HG03575 (cell line): ENCODE measurements around the gene FNBP1.

Source experiments
- ATAC-seq: cut with Tn5 transposase; IDR thresholded peaks from one replicate; pipeline ENCODE4 v1.9.1; 2021; ENCODE audit not compliant: unreplicated experiment, insufficient number of reproducible peaks, low FRiP score; ENCODE audit errors: extremely low read depth

FNBP1 gene

GRCh38 chr9:130042885-130043653 is at the start of gene FNBP1:
Gene FNBP1 (minus strand): TSS chr9:130043189. CDS start chr9:130042975, 214 bp downstream.
- no peak for ATAC-seq

DNA sequence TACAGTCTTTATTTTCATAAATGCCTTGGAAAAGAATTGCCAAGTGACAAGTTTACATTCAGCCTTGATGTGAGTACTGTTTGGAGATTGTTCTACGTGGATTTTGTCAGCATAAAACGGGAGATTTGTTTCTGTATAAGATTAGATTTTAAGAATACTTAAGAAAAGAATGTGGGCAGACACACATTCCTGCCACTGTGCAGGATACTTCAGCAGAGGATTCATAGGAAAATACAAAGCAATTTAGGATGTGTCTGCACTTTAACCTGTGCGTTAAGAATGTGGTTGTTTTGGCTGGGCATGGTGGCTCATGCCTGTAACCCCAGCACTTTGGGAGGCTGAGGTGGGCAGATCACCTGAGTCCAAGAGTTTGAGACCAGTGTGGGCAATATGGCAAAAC is 47.9 kb upstream of the FNBP1 start:
- no peak for ATAC-seq

DNA sequence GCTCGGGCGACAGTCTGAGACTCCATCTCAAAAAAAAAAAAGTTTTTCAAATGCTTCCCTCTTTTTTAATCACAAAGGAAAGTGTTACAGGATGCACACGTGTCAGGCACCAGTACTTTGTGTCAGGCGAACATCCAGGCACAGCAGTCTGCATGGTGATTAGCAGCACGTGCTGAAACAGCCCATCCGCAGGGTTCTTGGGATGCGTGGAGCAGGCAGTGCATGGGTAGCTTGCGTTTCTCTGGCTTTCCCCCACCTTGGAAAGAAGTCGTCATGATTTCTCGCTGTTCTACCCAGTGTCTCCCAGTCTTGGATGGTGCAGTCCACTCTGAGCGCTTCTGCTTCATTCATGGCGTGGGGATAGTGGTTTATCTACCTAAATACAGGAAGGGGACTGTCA is 46.2 kb upstream of the FNBP1 start:
- no peak for ATAC-seq

GRCh38 chr9:130088051-130088450 is 45.1 kb upstream of the FNBP1 start:
- no peak for ATAC-seq

DNA sequence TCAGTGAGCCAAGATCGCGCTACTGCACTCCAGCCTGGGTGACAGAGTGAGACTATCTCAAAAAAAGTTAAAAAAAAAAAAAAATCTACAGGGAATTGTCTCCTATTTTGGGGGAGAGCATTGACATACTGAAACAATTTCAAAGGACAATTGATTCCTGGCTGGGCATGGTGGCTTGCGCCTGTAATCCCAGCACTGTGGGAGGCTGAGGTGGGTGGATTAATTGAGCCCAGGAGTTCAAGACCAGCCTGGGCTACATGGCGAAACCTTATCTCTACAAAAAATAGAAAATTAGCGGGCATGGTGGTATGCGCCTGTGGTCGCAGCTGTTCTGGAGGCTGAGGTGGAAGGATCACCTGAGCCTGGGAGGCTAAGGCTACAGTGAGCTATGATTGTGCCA is 41.3 kb upstream of the FNBP1 start:
- ATAC-seq, result no peak

- no peak for ATAC-seq
These were observed 35.6 kb upstream of the FNBP1 start for GRCh38 chr9:130078547-130078946.

DNA sequence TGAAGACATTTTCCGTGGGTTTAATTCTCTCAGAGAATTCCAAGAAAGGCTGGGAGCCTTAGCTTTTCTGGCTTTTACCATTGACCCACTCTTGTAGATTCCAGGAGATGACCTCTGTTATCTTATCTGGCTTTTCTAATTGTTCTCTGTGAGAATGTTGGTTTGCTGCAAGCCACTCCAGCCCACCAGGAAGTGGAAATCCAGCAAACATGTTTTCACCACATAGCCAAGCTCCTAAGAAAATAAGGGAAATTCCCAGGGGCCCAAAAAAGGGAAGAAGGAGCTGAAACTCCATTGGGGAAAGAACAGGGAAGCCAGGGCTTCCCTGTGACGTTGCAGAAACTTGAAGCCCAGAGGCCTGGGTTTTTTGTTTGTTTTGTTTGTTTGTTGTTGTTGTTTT is 30.4 kb upstream of the FNBP1 start:
- ATAC-seq, result no peak

DNA sequence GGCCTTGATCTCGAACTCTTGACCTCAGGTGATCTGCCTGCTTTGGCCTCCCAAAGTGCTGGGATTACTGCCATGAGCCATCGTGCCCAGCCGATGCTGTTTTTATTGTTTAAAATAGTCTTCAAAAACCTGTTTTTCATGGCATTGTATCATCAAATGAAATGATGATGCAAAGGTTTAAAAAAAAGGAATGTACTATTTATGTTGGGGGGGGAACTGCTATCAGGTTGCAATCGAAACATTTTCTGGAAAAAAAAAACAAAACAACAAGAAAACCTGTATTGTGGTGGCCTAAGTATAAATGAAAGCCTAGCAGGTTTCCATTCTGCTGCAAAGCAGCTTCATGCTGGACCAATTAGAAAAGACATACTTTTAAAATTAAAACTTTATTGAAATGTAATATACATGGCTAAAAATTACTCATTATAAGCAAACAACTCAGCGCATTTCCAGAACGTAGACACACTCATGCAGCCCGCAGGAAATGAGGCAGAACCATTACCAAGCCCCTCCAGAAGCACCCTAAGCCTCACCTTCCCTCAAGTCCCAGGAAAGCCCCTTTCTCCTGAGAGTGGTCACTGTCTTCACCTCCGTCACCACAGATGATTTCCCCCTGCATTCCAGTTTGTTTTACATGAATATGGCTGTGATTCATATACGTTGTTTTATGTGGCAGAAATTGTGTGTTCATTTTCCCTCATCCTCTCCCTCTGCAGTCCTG is 29.7 kb upstream of the FNBP1 start:
- ATAC-seq, result no peak

DNA sequence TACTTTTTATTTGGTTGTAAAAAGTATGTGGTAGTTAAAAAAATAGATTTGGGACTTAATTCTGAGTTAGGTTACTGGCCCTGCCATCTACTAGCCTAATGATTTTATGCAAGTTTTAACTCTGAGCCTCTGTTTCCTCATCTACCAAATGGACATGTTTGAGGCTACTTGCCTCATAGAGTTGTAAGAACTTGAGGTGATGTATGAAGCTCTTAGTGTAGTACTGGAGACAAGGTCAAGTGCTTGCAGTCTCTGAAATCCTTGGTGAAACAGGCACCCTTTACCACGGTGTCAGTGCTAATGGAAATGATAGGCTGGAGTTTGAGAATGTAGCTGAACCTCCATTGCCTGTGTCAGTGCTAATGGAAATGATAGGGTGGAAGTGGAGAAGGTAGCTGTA is 26.1 kb upstream of the FNBP1 start:
- ATAC-seq, result no peak

DNA sequence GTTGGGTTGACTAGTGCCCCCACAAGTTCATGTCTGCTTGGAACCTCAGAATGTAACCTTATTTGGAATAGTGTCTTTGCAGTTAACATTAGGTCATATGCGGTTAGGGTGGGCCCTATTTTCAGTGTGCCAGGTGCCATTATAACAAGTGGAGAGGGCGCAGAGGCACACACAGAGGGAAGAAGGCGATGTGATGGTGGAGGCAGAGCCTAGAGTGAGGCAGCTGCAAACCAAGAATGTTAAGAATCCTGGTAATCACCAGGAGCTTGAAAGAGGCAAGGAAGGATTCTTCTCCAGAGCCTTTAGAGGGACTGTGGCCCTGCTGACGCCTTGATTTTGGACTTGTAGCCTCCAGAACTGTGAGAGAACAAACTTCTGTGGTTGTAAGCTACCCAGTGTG is 21.6 kb upstream of the FNBP1 start:
- no peak for ATAC-seq

- ATAC-seq, result no peak
These were observed 19.8 kb upstream of the FNBP1 start for GRCh38 chr9:130062750-130063149.

GRCh38 chr9:130060296-130060695 is 17.3 kb upstream of the FNBP1 start:
- no peak for ATAC-seq

- no peak for ATAC-seq
These were observed 15.9 kb upstream of the FNBP1 start for GRCh38 chr9:130058887-130059286.

DNA sequence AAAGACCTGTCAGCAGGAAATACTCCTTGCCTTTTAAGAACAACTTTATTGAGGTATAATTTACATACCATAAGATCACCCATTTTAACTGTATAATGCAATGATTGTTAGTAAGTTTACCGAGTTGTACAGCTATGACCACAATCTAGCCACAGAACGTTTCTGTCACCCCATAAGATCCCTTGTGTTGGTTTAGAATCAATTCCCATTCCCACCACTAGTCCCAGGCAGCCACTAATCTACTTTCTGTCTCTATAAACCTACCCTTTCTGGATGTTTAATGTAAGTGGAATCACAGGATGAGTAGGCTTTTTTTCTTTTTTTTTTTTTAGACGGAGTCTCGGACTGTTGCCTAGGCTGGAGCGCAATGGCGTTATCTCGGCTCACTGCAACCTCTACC is 15.2 kb upstream of the FNBP1 start:
- no peak for ATAC-seq

GRCh38 chr9:130054820-130055219 is 11.8 kb upstream of the FNBP1 start:
- no peak for ATAC-seq

- ATAC-seq, result no peak
These were observed 11.4 kb upstream of the FNBP1 start for GRCh38 chr9:130054325-130054786.

DNA sequence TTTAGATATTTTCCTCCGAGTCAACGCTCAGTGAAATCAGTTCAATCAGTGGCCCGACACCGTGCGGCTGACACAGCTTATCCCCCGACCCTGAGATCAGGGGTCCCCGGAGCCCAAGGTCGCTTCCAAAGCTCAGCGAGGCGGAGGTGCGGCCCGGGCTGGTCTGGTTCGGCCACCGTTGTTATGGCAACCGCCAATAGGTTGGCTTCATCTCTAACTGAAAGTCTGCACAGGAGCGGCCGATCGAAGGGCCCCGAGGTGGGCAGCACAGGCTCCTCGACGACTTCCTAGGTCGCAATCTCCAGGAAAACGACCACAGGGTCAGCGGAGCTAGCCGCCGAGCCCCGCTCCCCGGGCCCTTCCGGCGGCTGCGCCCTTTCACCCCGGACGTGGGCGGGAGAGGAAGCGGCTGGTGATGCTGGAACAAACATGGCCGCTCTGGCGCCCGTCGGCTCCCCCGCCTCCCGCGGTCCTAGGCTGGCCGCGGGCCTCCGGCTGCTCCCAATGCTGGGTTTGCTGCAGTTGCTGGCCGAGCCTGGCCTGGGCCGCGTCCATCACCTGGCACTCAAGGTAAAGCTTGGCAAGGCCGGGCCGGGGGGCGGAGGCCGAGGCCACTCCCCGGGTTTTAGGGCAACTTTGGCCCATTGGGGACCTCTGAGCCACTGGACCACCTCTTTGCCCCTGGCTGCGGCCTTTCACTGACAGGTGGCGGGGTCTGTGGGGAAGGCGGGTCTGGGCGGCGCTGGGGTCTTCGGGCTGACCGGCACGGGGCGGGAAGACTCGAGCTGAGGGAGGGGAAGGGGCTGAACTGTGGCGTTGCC is 10.7 kb upstream of the FNBP1 start, which contains the start of gene GPR107:
Gene GPR107, plus strand, starts transcription at position 403 of the 821 bp plus-strand sequence. Its CDS starts 27 bp downstream, at position 430.
- ATAC-seq, result no peak

GRCh38 chr9:130053109-130053503 is 10.1 kb upstream of the FNBP1 start:
- no peak for ATAC-seq

GRCh38 chr9:130051855-130052254 is 8.9 kb upstream of the FNBP1 start:
- ATAC-seq, result no peak
